OCI-LY3 (cell line): ENCODE measurements around the gene GPHN.

Experiments
- H2AFZ ChIP-seq: fragments of 200-600, 300-600 bp; shearing (Covaris generic); 2 replicates; pipeline ENCODE4 v1.6.0; 2014; ENCODE audit warnings: antibody characterized with exemption, low read depth, low read length
- H3K27ac ChIP-seq: fragments of 200-600, 300-600 bp; sonication (generic); 2 replicates; pipeline ENCODE4 v1.5.1; 2014; ENCODE audit warnings: mild to moderate bottlenecking, low read length, moderate library complexity, mixed read lengths
- H3K27me3 ChIP-seq: fragments of 200-600, 300-600 bp; sonication (generic); 2 replicates; pipeline ENCODE4 v1.6.1; 2014; ENCODE audit warnings: low read depth, low read length, mixed read lengths
- H3K36me3 ChIP-seq: fragments of 200-600, 300-600 bp; sonication (generic); replicated peaks from 2 replicates; pipeline ENCODE3; 2014; ENCODE audit warnings: low read depth, low read length, mixed read lengths
- H3K4me1 ChIP-seq: fragments of 300-600, 200-600 bp; sonication (generic); 2 replicates; pipeline ENCODE4 v1.6.1; 2014; ENCODE audit warnings: low read length, mixed read lengths
- H3K4me2 ChIP-seq: fragments of 200-600, 300-600 bp; sonication (generic); 2 replicates; pipeline ENCODE4 v1.6.1; 2014; ENCODE audit warnings: low read length, mixed read lengths
- H3K4me3 ChIP-seq: fragments of 300-600, 200-600 bp; sonication (generic); 2 replicates; pipeline ENCODE4 v1.5.1; 2014; ENCODE audit warnings: antibody characterized with exemption, mild to moderate bottlenecking, low read length, moderate library complexity
- H3K79me2 ChIP-seq: fragments of 300-600, 200-600 bp; shearing (Covaris generic); 2 replicates; pipeline ENCODE4 v1.6.1; 2014; ENCODE audit warnings: mild to moderate bottlenecking, low read length, mixed read lengths
- H3K9ac ChIP-seq: fragments of 300-600, 200-600 bp; shearing (Covaris generic); 2 replicates; pipeline ENCODE4 v1.6.0; 2014; ENCODE audit warnings: mild to moderate bottlenecking, low read length, moderate library complexity
- H3K9me3 ChIP-seq: fragments of 200-600, 300-600 bp; shearing (Covaris generic); 2 replicates; pipeline ENCODE4 v1.6.1; 2014; ENCODE audit warnings: low read length, mixed read lengths; ENCODE audit not compliant: insufficient read depth
- H4K20me1 ChIP-seq: fragments of 200-600, 300-600 bp; sonication (generic); 2 replicates; pipeline ENCODE4 v1.6.1; 2016; ENCODE audit warnings: low read length, mixed read lengths; ENCODE audit not compliant: insufficient read depth
- CTCF ChIP-seq: fragments of 200-600, 300-600 bp; sonication (generic); IDR thresholded peaks from 2 replicates; pipeline ENCODE4 v1.5.1; 2014; ENCODE audit warnings: antibody characterized with exemption, low read length, low read depth
- EZH2phosphoT487 ChIP-seq: fragments of 200-600 bp; shearing (Covaris generic); IDR thresholded peaks from 2 replicates; pipeline ENCODE4 v1.6.1; 2018; ENCODE audit warnings: antibody characterized with exemption, mixed run types, low read depth

Gene GPHN

GRCh38 chr14:66842911-66843512 lies 335.1 kb downstream of the GPHN start:
- H3K79me2 ChIP-seq: no peaks in the 10 kb centered on the region
- H3K36me3 ChIP-seq: no peaks in the 10 kb centered on the region

DNA sequence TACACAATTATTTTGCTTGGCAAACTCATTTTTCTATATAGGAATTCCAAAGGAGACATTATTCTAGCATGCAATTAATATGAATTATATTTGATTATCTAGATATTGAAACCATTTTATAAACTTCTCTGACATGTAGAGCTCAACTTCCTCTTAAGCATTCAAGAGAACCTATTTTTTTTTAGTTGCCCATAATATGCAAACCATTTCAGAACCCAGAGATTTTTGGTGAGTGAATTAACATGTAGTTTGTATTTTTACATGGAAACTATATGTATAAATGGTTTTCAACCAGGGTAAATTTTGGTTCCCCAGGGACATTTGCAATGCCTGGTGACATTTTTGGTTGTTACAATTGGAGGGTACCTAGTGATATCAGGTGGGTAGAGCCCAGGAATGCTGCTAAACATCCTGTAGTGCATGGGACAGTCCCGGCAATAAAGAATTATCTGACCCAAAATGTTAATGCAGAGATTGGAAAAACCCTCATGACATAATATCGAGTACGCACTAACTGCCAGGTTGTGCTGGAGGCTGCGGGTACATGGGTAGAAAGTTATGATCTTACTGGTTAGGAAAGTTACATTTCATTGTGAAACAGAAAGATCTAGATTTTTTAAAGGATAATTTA lies 342.4 kb downstream of the GPHN start:
- Histone ChIP-seq H3K4me2 (peak overlapping the region; percentile 47), H3K36me3 (peaks cover 4% of the 10 kb centered on the region), H3K27me3 (no peaks in the 10 kb centered on the region), H3K9ac (no peak overlapping the region), H3K4me1 (peaks cover 61% of the 10 kb centered on the region), H3K79me2 (no peaks in the 10 kb centered on the region; the same call in 1 of the 2 replicates), H3K27ac (peak overlapping the region; percentile 56), H3K9me3 (no peaks in the 10 kb centered on the region), H4K20me1 (no peaks in the 10 kb centered on the region), H2AFZ (no peak overlapping the region), H3K4me3 (0 out of 2 replicates have a peak overlapping the region, but pooled peaks have one; percentile 6)
- TF ChIP-seq CTCF: no peak
- TF ChIP-seq EZH2phosphoT487: no peak

More at GRCh38 chr14:66842911-66843512, 335.1 kb downstream of the GPHN start:
- H4K20me1 ChIP-seq: no peaks in the 10 kb centered on the region
- no peaks in the 10 kb centered on the region for H3K9me3 ChIP-seq
- no peak overlapping the region for H2AFZ ChIP-seq
- H3K4me1 ChIP-seq: peaks cover 23% of the 10 kb centered on the region
- H3K9ac ChIP-seq: no peak overlapping the region
- no peak overlapping the region for H3K4me2 ChIP-seq
- no peaks in the 10 kb centered on the region for H3K27me3 ChIP-seq
- no peak overlapping the region for H3K27ac ChIP-seq
- H3K4me3 ChIP-seq: no peak overlapping the region
- TF ChIP-seq EZH2phosphoT487: no peak
- no peak for TF ChIP-seq CTCF

DNA sequence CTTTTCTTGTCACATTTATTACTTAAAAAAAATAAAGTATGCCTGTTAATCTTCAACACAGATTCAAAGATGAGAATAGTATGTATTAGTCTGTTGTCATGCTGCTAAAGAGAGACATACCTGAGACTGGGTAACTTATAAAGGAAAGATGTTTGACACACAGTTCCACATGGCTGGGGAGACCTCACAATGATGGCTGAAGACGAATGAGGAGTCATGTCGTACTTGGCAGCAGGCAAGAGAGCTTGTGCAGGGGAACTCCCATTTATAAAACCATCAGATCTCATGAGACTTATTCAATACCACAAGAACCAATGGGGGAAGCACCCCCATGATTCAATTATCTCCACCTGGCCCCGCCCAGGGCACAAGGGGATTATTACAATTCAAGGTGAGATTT lies 345.4 kb downstream of the GPHN start:
- no peaks in the 10 kb centered on the region for H4K20me1 ChIP-seq

More for the DNA sequence above, 345.4 kb downstream of the GPHN start:
- TF ChIP-seq CTCF: no peak
- no peak for TF ChIP-seq EZH2phosphoT487
- Histone ChIP-seq H3K9ac (no peak overlapping the region), H3K27ac (no peak overlapping the region), H3K36me3 (peaks cover 4% of the 10 kb centered on the region), H3K9me3 (no peaks in the 10 kb centered on the region), H3K4me1 (peaks cover 42% of the 10 kb centered on the region), H3K79me2 (no peaks in the 10 kb centered on the region; the same call in 1 of the 2 replicates), H2AFZ (no peak overlapping the region), H3K27me3 (no peaks in the 10 kb centered on the region), H3K4me3 (no peak overlapping the region), H3K4me2 (peak overlapping the region; percentile 12; the same call in 1 of the 2 replicates)
